Measurements from ENCODE around the gene CABP4.

Gene CABP4

GRCh38 chr11:67499808-67500483 lies 44.8 kb downstream of the CABP4 start:
- peaks cover 29% of the 10 kb centered on the region for H3K36me3 Mint-ChIP-seq (ENCODE audit: low read depth)
- no peak overlapping the region for H3K4me3 Mint-ChIP-seq
- no peaks in the 10 kb centered on the region for H3K9me3 Mint-ChIP-seq
- no peaks in the 10 kb centered on the region for H3K27me3 Mint-ChIP-seq
- no peak overlapping the region for H3K27ac Mint-ChIP-seq
- peaks cover 25% of the 10 kb centered on the region for H3K4me1 Mint-ChIP-seq (ENCODE audit: low read depth)

GRCh38 chr11:67500484-67500821 lies 45.3 kb downstream of the CABP4 start:
- peaks cover 29% of the 10 kb centered on the region for H3K36me3 Mint-ChIP-seq (ENCODE audit: low read depth)
- H3K27ac Mint-ChIP-seq = no peak overlapping the region
- no peak overlapping the region for H3K4me3 Mint-ChIP-seq
- peaks cover 27% of the 10 kb centered on the region for H3K4me1 Mint-ChIP-seq (ENCODE audit: low read depth)
- no peaks in the 10 kb centered on the region for H3K9me3 Mint-ChIP-seq
- no peaks in the 10 kb centered on the region for H3K27me3 Mint-ChIP-seq

- Mint-ChIP-seq H3K4me1 (ENCODE audit: low read depth) (peaks cover 31% of the 10 kb centered on the region), H3K4me3 (no peak overlapping the region), H3K36me3 (ENCODE audit: low read depth) (peaks cover 27% of the 10 kb centered on the region), H3K9me3 (no peaks in the 10 kb centered on the region), H3K27me3 (no peaks in the 10 kb centered on the region), H3K27ac (no peak overlapping the region)
These were observed 45.9 kb downstream of the CABP4 start for GRCh38 chr11:67500831-67501715.

GRCh38 chr11:67501854-67502253 lies 46.7 kb downstream of the CABP4 start:
- H3K27ac Mint-ChIP-seq = no peak overlapping the region
- H3K36me3 Mint-ChIP-seq (ENCODE audit: low read depth) = peaks cover 30% of the 10 kb centered on the region
- H3K27me3 Mint-ChIP-seq = no peaks in the 10 kb centered on the region
- H3K9me3 Mint-ChIP-seq = no peaks in the 10 kb centered on the region
- H3K4me3 Mint-ChIP-seq = no peak overlapping the region
- H3K4me1 Mint-ChIP-seq (ENCODE audit: low read depth) = peaks cover 39% of the 10 kb centered on the region

GRCh38 chr11:67502328-67502979 lies 47.3 kb downstream of the CABP4 start:
- H3K4me1 Mint-ChIP-seq (ENCODE audit: low read depth) = peaks cover 44% of the 10 kb centered on the region
- H3K27me3 Mint-ChIP-seq = no peaks in the 10 kb centered on the region
- peak overlapping the region; percentile 62 for H3K4me3 Mint-ChIP-seq
- H3K36me3 Mint-ChIP-seq (ENCODE audit: low read depth) = peaks cover 33% of the 10 kb centered on the region
- H3K27ac Mint-ChIP-seq = peak overlapping the region; percentile 29
- no peaks in the 10 kb centered on the region for H3K9me3 Mint-ChIP-seq

GRCh38 chr11:67503119-67504004 lies 48.2 kb downstream of the CABP4 start:
- Mint-ChIP-seq H3K27ac (peak overlapping the region; percentile 29), H3K4me3 (peak overlapping the region; percentile 67), H3K4me1 (ENCODE audit: low read depth) (peaks cover 44% of the 10 kb centered on the region), H3K36me3 (ENCODE audit: low read depth) (peaks cover 33% of the 10 kb centered on the region), H3K9me3 (no peaks in the 10 kb centered on the region), H3K27me3 (no peaks in the 10 kb centered on the region)

- peak overlapping the region; percentile 89 for H3K4me3 Mint-ChIP-seq
- peaks cover 33% of the 10 kb centered on the region for H3K36me3 Mint-ChIP-seq (ENCODE audit: low read depth)
- no peaks in the 10 kb centered on the region for H3K9me3 Mint-ChIP-seq
- H3K4me1 Mint-ChIP-seq (ENCODE audit: low read depth) = peaks cover 53% of the 10 kb centered on the region
- no peaks in the 10 kb centered on the region for H3K27me3 Mint-ChIP-seq
- H3K27ac Mint-ChIP-seq = peak overlapping the region; percentile 82
These were observed 49.1 kb downstream of the CABP4 start for GRCh38 chr11:67504005-67504949.

GRCh38 chr11:67504950-67505581 lies 49.9 kb downstream of the CABP4 start, which contains the start of gene PITPNM1:
TSS of gene PITPNM1 (minus strand) at chr11:67505363. CDS start at chr11:67504180, 1,183 bp downstream.
- Mint-ChIP-seq H3K4me3 (peak within 1 kb of the TSS; percentile 89), H3K27me3 (no peaks in the 10 kb centered on the region), H3K27ac (peak within 1 kb of the TSS; percentile 97), H3K36me3 (ENCODE audit: low read depth) (peaks cover 28% of the 10 kb centered on the region), H3K4me1 (ENCODE audit: low read depth) (peaks cover 53% of the 10 kb centered on the region), H3K9me3 (no peaks in the 10 kb centered on the region)

- no peaks in the 10 kb centered on the region for H3K9me3 Mint-ChIP-seq
- H3K4me3 Mint-ChIP-seq = peak overlapping the region; percentile 89
- peak overlapping the region; percentile 97 for H3K27ac Mint-ChIP-seq
- H3K4me1 Mint-ChIP-seq (ENCODE audit: low read depth) = peaks cover 49% of the 10 kb centered on the region
- H3K36me3 Mint-ChIP-seq (ENCODE audit: low read depth) = peaks cover 23% of the 10 kb centered on the region
- no peaks in the 10 kb centered on the region for H3K27me3 Mint-ChIP-seq
These were observed 50.6 kb downstream of the CABP4 start for GRCh38 chr11:67505605-67506396.

GRCh38 chr11:67506426-67507051 lies 51.4 kb downstream of the CABP4 start:
- Mint-ChIP-seq H3K36me3 (ENCODE audit: low read depth) (peaks cover 16% of the 10 kb centered on the region), H3K27me3 (no peaks in the 10 kb centered on the region), H3K4me1 (ENCODE audit: low read depth) (peaks cover 42% of the 10 kb centered on the region), H3K27ac (peak overlapping the region; percentile 97), H3K4me3 (peak overlapping the region; percentile 89), H3K9me3 (no peaks in the 10 kb centered on the region)

GRCh38 chr11:67507242-67507863 lies 52.2 kb downstream of the CABP4 start:
- Mint-ChIP-seq H3K9me3 (no peaks in the 10 kb centered on the region), H3K4me3 (peak overlapping the region; percentile 89), H3K36me3 (ENCODE audit: low read depth) (peaks cover 14% of the 10 kb centered on the region), H3K27ac (peak overlapping the region; percentile 97), H3K27me3 (no peaks in the 10 kb centered on the region), H3K4me1 (ENCODE audit: low read depth) (peaks cover 39% of the 10 kb centered on the region)

Data from stimulated activated naive CD8-positive, alpha-beta T cell treated with anti-CD3 and anti-CD28 coated beads, Interleukin-15, Interleukin-2, amounts not matched to agents 100 ng/mL and 50 ng/mL, for 24 hours (primary cell).